SK-N-SH treated with all-trans-retinoic acid at 6 μM for 48 hours (cell line): ENCODE measurements around the gene CDC42EP2.

Experiments
- ATAC-seq: fragments of 200-7000 bp; cut with Tn5 transposase; 3 replicates; pipeline ENCODE4 v1.9.1; 2020; ENCODE audit warnings: mild to moderate bottlenecking, moderate library complexity
- ARNTL ChIP-seq: fragments of 450-650 bp; formaldehyde crosslinking; IDR thresholded peaks from 2 replicates; pipeline ENCODE4 v1.5.0; 2020; ENCODE audit warnings: low read depth, mild to moderate bottlenecking, moderate library complexity, borderline replicate concordance
- BACH2 ChIP-seq: fragments of 250-450 bp; sonication (Bioruptor Pico); IDR thresholded peaks from 2 replicates; pipeline ENCODE4 v1.9.0; 2021; ENCODE audit warnings: mild to moderate bottlenecking, borderline replicate concordance
- CSDC2 ChIP-seq: fragments of 250-450 bp; sonication (Bioruptor Pico); IDR thresholded peaks from 2 replicates; pipeline ENCODE4 v1.5.0; 2020; ENCODE audit warnings: mild to moderate bottlenecking, moderate library complexity
- CSRNP3 ChIP-seq: fragments of 250-450 bp; sonication (Bioruptor Pico); IDR thresholded peaks from 2 replicates; pipeline ENCODE4 v1.5.1; 2021; ENCODE audit warnings: mild to moderate bottlenecking, moderate library complexity
- ESRRG ChIP-seq: fragments of 250-450 bp; sonication (Bioruptor Pico); IDR thresholded peaks from 2 replicates; pipeline ENCODE4 v1.6.1; 2021; ENCODE audit warnings: mild to moderate bottlenecking
- GLIS3 ChIP-seq: fragments of 250-450 bp; sonication (Bioruptor Pico); IDR thresholded peaks from 2 replicates; pipeline ENCODE4 v1.5.0; 2020; ENCODE audit warnings: mild to moderate bottlenecking, moderate library complexity
- ISL1 ChIP-seq: fragments of 250-450 bp; sonication (Bioruptor Pico); IDR thresholded peaks from 2 replicates; pipeline ENCODE4 v2.1.2; 2022; ENCODE audit warnings: mild to moderate bottlenecking, moderate library complexity
- OSR1 ChIP-seq: fragments of 250-450 bp; sonication (Bioruptor Pico); IDR thresholded peaks from 2 replicates; pipeline ENCODE4 v1.8.0; 2022; ENCODE audit warnings: moderate library complexity, mild to moderate bottlenecking, inconsistent platforms
- POU6F1 ChIP-seq: fragments of 250-450 bp; sonication (Bioruptor Pico); IDR thresholded peaks from 2 replicates; pipeline ENCODE4 v1.8.0; 2021; ENCODE audit warnings: low read depth, mild to moderate bottlenecking, moderate library complexity, borderline replicate concordance
- RARB ChIP-seq: fragments of 250-450 bp; sonication (Bioruptor Pico); IDR thresholded peaks from 2 replicates; pipeline ENCODE4 v1.8.0; 2021; ENCODE audit warnings: mild to moderate bottlenecking, moderate library complexity
- SNAI2 ChIP-seq: fragments of 250-450 bp; sonication (Bioruptor Pico); IDR thresholded peaks from 2 replicates; pipeline ENCODE4 v1.5.0; 2020; ENCODE audit warnings: mild to moderate bottlenecking, moderate library complexity
- TCF4 ChIP-seq: fragments of 250-450 bp; sonication (Bioruptor Pico); IDR thresholded peaks from 2 replicates; pipeline ENCODE4 v1.8.0; 2021; ENCODE audit warnings: mild to moderate bottlenecking, moderate library complexity, borderline replicate concordance
- ZC3H10 ChIP-seq: fragments of 250-450 bp; sonication (Bioruptor Pico); IDR thresholded peaks from 2 replicates; pipeline ENCODE4 v1.5.1; 2021; ENCODE audit warnings: mild to moderate bottlenecking, moderate library complexity
- ZFP3 ChIP-seq: fragments of 250-450 bp; sonication (Bioruptor Pico); IDR thresholded peaks from 2 replicates; pipeline ENCODE4 v1.5.0; 2020; ENCODE audit warnings: mild to moderate bottlenecking, moderate library complexity
- ZFP30 ChIP-seq: fragments of 450-650 bp; formaldehyde crosslinking; IDR thresholded peaks from 2 replicates; pipeline ENCODE4 v1.5.0; 2022; ENCODE audit warnings: mild to moderate bottlenecking, moderate library complexity
- ZNF565 ChIP-seq: fragments of 450-650 bp; formaldehyde crosslinking; conservative IDR thresholded peaks from 2 replicates; pipeline ENCODE4 v1.5.0; 2020; ENCODE audit warnings: low read depth, mild to moderate bottlenecking, moderate library complexity
- ZNF70 ChIP-seq: fragments of 450-650 bp; formaldehyde crosslinking; IDR thresholded peaks from 2 replicates; pipeline ENCODE4 v1.5.0; 2020; ENCODE audit warnings: mild to moderate bottlenecking, moderate library complexity
- ZNF8 ChIP-seq: fragments of 450-650 bp; formaldehyde crosslinking; IDR thresholded peaks from 2 replicates; pipeline ENCODE4 v1.5.0; 2020; ENCODE audit warnings: mild to moderate bottlenecking, moderate library complexity
- TF ChIP-seq, protein P1 (sequence below): fragments of 250-450 bp; sonication (Bioruptor Pico); IDR thresholded peaks from 2 replicates; pipeline ENCODE4 v1.5.0; 2020; ENCODE audit warnings: mild to moderate bottlenecking, moderate library complexity
- TF ChIP-seq, protein P2 (sequence below): fragments of 250-450 bp; sonication (Bioruptor Pico); IDR thresholded peaks from 2 replicates; pipeline ENCODE4 v1.5.1; 2020; ENCODE audit warnings: low read depth, mild to moderate bottlenecking, moderate library complexity

The CDC42EP2 gene

GRCh38 chr11:65305501-65306268 lies 9.0 kb upstream of the CDC42EP2 start (continued):
- TF ChIP-seq POU6F1 (CRISPR knock-in tag) (no peak), ZC3H10 (no peak)

DNA sequence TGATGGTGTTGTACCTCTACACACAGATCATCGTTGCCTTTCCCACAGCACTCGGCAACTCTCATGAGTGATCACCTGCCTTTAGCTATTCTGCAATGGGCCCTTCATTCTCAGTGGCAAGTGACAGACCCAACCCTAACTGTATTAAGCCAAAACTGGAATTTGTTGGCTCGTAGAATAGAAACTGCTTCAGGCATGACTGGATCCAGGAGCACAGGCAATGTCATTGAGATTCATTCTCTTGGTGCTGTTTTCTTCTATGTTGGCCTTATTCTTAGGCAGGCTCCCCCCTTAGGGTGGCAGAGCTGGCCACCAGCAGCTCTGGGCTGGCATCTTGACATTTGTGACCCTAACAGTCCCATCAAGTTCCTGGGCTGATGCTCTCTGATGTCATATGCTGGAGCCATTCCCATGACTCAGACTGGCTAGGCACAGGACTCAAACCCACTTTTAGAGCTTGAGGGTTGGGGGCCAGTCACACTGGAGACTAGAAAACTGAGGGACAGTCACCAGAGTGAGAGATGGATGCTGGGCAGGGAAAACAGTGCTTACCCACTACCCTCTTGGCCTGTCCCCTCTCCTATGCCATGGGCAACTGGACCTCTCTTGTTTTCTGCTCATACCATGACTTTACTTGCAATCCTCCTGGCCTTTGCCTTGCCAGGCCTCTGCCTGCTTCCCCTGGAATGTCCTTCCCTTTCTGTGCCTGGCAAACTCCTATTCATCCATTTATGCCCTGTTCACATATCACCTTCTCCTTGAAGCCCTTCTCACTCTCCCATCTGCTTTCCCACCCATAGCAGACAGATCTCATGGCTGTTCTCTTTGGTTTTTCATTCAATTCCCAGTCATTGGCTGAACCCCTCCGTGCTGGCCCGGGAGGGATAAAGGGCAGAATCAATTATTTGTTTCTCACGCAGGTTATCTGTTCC lies 7.1 kb upstream of the CDC42EP2 start:
- peak; percentile 98 for TF ChIP-seq ZFP3 (CRISPR knock-in tag)
- TF ChIP-seq, protein P1, sequence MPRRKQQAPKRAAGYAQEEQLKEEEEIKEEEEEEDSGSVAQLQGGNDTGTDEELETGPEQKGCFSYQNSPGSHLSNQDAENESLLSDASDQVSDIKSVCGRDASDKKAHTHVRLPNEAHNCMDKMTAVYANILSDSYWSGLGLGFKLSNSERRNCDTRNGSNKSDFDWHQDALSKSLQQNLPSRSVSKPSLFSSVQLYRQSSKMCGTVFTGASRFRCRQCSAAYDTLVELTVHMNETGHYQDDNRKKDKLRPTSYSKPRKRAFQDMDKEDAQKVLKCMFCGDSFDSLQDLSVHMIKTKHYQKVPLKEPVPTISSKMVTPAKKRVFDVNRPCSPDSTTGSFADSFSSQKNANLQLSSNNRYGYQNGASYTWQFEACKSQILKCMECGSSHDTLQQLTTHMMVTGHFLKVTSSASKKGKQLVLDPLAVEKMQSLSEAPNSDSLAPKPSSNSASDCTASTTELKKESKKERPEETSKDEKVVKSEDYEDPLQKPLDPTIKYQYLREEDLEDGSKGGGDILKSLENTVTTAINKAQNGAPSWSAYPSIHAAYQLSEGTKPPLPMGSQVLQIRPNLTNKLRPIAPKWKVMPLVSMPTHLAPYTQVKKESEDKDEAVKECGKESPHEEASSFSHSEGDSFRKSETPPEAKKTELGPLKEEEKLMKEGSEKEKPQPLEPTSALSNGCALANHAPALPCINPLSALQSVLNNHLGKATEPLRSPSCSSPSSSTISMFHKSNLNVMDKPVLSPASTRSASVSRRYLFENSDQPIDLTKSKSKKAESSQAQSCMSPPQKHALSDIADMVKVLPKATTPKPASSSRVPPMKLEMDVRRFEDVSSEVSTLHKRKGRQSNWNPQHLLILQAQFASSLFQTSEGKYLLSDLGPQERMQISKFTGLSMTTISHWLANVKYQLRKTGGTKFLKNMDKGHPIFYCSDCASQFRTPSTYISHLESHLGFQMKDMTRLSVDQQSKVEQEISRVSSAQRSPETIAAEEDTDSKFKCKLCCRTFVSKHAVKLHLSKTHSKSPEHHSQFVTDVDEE (CRISPR knock-in tag): no peak
- TF ChIP-seq, all 23 proteins: peak for 1
- ATAC-seq: no peak

DNA sequence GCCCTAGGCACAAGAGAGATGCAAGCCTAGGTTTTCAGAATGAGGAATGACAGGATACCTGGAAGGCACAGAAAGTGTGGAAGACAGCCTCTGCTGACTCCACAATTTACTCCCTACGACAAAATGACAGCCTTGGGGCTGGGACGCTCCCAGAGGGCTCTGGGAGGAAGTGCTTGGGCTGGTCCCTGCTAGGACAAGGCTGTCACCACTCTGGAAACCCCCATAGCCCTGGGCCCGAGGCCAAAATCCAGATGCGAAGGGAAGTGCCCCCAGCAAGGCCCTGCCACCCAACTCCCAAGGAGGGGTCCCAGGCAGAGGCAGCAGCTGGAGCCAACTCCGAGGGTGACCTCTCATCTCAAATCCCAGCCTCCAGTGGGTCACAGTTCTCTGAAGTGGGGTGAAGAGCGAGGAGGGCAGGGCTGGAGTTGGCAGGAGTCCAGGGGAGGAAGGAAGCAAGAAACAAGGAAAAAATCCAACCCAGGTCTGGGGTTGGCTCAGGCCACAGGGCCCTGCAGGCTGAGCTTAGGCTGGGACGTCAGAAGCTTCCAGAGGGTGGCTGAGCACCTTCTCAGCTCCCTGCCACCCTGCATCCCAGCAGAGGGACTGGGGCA lies 6.3 kb upstream of the CDC42EP2 start:
- TF ChIP-seq ZNF565 (CRISPR knock-in tag) (no peak), BACH2 (CRISPR knock-in tag) (no peak)

DNA sequence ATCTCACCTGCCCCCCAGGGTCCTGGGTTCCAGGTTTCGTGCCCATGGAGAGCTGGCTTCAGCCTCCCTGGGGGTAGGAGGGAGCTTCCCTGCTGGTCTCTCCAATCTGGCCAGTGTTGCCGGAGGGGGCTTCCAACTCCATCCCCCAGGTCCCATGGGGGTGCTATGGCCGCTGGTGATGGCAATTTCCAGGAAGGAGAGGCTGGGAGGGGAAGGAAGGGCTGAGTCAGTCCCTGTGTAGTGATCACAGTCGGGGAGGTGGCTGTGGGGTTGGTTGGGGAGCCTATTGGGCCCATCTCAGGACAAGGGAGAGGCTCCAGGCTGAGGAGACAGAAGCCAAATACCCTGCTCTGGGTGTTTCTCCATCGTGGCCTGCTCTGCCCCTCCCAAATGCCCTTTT lies 5.7 kb upstream of the CDC42EP2 start:
- no peak for TF ChIP-seq ESRRG (CRISPR knock-in tag)
- TF ChIP-seq ZNF565 (CRISPR knock-in tag): no peak
- TF ChIP-seq OSR1 (CRISPR knock-in tag): no peak
- TF ChIP-seq, protein P2, sequence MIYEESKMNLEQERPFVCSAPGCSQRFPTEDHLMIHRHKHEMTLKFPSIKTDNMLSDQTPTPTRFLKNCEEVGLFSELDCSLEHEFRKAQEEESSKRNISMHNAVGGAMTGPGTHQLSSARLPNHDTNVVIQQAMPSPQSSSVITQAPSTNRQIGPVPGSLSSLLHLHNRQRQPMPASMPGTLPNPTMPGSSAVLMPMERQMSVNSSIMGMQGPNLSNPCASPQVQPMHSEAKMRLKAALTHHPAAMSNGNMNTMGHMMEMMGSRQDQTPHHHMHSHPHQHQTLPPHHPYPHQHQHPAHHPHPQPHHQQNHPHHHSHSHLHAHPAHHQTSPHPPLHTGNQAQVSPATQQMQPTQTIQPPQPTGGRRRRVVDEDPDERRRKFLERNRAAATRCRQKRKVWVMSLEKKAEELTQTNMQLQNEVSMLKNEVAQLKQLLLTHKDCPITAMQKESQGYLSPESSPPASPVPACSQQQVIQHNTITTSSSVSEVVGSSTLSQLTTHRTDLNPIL (CRISPR knock-in tag): no peak
- no peak for TF ChIP-seq ZNF70 (CRISPR knock-in tag)
- TF ChIP-seq CSRNP3 (CRISPR knock-in tag): no peak
- TF ChIP-seq TCF4 (CRISPR knock-in tag): no peak
- no peak for TF ChIP-seq ISL1 (CRISPR knock-in tag)
- no peak for ATAC-seq

More for the DNA sequence above, 6.3 kb upstream of the CDC42EP2 start:
- peak; percentile 18 for ATAC-seq

GRCh38 chr11:65310215-65310614 lies 4.5 kb upstream of the CDC42EP2 start:
- TF ChIP-seq ISL1 (CRISPR knock-in tag) (no peak), CSDC2 (CRISPR knock-in tag) (no peak), CSRNP3 (CRISPR knock-in tag) (no peak), ZNF70 (CRISPR knock-in tag) (no peak), OSR1 (CRISPR knock-in tag) (no peak), ZC3H10 (no peak), ARNTL (CRISPR knock-in tag) (no peak), ZNF8 (no peak), RARB (no peak), ZFP30 (CRISPR knock-in tag) (no peak), GLIS3 (no peak), ZNF565 (CRISPR knock-in tag) (no peak), ESRRG (CRISPR knock-in tag) (no peak), SNAI2 (CRISPR knock-in tag) (no peak)
- TF ChIP-seq, protein P1 (CRISPR knock-in tag): no peak
- no peak for ATAC-seq
